Astrocyte of the cerebellum (primary cell): ENCODE measurements around the gene NAALADL1.

Experiments
- DNase-seq: peaks from one replicate; pipeline ENCODE4 v3.0.0-alpha.2; 2011; ENCODE audit warnings: low read depth
- H3K4me3 ChIP-seq: 2 replicates; pipeline ENCODE4 v1.5.1; 2011; ENCODE audit warnings: mild to moderate bottlenecking, low read depth, low read length, moderate library complexity
- in situ Hi-C: cut with HindIII; loops from 2 replicates; pipeline ENCODE4 v1.10.0; 2017; ENCODE audit warnings: low sequenced_read_pairs
- TF ChIP-seq, protein P1 (sequence below): IDR thresholded peaks from 2 replicates; pipeline ENCODE4 v1.5.1; 2012; ENCODE audit warnings: low read length, low read depth, moderate library complexity, mild to moderate bottlenecking; ENCODE audit errors: missing control alignments

Gene NAALADL1

DNA sequence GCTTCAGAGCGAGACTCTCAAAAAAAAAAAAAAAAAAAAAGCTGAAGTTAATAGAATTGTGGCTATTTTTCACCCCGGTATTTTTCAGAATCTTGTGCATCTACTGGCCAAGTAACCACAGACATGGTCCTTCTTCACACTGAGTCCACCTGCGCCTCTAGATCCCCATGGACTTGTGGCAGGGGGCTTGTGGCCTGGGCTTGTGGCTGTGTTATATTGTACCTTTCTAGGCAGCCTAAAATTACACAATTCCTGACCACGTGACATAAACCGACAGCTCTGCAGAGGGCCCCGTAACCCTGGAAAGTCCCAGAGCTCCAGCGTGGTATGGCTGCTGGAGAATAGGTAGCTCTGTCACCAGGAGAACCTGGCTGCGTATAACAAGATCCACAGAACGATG, 10.9 kb upstream of the NAALADL1 start:
- no peak for DNase-seq
- in situ Hi-C loops, result no loop called here
- TF ChIP-seq, protein P1, sequence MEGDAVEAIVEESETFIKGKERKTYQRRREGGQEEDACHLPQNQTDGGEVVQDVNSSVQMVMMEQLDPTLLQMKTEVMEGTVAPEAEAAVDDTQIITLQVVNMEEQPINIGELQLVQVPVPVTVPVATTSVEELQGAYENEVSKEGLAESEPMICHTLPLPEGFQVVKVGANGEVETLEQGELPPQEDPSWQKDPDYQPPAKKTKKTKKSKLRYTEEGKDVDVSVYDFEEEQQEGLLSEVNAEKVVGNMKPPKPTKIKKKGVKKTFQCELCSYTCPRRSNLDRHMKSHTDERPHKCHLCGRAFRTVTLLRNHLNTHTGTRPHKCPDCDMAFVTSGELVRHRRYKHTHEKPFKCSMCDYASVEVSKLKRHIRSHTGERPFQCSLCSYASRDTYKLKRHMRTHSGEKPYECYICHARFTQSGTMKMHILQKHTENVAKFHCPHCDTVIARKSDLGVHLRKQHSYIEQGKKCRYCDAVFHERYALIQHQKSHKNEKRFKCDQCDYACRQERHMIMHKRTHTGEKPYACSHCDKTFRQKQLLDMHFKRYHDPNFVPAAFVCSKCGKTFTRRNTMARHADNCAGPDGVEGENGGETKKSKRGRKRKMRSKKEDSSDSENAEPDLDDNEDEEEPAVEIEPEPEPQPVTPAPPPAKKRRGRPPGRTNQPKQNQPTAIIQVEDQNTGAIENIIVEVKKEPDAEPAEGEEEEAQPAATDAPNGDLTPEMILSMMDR, result no peak

DNA sequence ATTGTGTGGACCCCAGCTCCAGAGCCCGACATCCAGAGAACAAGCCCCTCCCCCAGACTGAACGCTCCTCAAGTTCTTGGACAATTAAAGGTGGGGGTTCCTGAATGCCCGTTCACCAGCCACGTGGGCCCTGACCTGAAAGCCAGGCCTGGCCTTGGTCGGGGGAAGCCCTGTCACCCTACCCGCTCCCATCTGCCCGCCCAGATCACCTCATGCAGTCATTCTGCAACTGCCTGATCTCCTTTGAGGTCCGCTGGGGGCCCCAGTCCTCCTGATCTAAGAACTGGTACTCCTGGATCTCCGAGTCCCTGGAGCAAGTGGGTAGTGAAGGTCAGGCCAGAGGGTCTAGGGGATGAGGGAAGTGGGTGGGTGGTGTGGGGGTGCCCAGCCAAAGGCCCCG, 9.1 kb upstream of the NAALADL1 start:
- TF ChIP-seq, protein P1, result no peak
- in situ Hi-C loops, result no loop called here
- DNase-seq, result no peak
- H3K4me3 ChIP-seq, result no peak overlapping the region

More for the DNA sequence above, 10.9 kb upstream of the NAALADL1 start:
- H3K4me3 ChIP-seq, result no peak overlapping the region

DNA sequence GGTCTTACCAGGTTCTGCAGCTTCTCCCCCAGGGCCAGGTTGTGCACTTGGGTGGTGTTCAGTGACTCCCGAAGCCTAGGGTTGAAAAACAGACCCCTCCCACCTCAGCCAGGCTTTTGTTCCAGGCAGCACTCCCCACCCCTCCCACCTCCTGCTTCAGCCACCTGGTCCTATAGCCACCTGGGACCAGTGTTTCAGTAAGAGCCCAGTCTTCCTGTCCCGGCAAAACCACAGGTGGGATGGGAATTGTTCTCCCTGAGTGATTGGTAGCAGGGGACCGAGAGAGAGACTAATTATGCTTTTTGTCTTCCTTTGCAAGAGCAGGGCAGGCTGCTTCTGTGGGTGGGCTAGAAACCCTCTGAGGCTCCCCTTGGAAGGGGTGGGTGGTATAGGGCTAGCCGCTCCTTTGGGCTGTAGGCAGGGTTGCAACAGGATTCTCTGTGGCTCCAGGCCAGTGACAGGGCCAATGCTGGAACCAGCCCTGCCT, 8.5 kb upstream of the NAALADL1 start:
- TF ChIP-seq, protein P1, result no peak
- in situ Hi-C loops, result no loop called here
- no peak overlapping the region for H3K4me3 ChIP-seq
- no peak for DNase-seq

DNA sequence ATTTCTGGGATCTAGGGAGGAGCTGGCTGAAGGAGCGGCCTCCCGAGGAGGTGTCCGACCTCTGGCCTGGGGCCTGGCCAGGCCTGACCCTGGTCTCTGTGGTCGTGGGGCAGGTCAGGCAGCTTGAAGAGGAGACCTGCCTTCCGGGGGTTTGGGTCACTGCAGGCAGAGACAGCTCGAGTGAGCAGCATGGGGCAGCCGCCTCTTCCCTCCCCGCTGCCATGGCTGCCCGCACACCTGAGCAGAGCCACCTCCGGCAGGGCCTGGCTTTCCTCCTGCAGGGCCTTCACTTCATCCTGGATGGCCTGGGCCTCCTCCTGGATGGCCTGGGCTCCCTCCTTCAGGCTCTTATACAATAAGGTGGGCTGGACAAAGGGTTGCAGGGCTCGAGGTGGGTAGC, 8.0 kb upstream of the NAALADL1 start:
- in situ Hi-C loops, result no loop called here
- TF ChIP-seq, protein P1, result no peak

DNA sequence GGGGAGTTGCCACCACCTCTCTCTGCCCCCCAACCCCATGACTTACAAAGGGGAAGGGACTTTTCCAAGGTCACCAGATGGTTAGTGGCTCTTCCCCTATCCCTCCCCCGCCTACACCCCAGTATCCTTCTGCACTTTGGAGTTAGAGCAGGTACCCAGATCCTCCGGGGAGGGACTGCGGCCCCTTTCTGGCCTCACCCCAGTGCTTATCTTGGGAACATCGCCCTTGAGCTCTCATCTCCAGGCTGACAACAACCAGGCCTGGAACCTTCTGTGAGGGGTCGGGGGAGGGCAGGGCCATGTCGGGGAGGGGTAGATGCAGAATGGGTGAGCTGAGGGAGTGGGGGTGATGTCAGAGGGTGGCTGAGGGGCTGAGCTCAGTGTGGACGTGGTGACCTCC, 7.5 kb upstream of the NAALADL1 start:
- TF ChIP-seq, protein P1, result no peak
- DNase-seq, result no peak
- in situ Hi-C loops, result no loop called here
- no peak overlapping the region for H3K4me3 ChIP-seq

More for the DNA sequence above, 8.0 kb upstream of the NAALADL1 start:
- no peak for DNase-seq
- H3K4me3 ChIP-seq, result no peak overlapping the region

DNA sequence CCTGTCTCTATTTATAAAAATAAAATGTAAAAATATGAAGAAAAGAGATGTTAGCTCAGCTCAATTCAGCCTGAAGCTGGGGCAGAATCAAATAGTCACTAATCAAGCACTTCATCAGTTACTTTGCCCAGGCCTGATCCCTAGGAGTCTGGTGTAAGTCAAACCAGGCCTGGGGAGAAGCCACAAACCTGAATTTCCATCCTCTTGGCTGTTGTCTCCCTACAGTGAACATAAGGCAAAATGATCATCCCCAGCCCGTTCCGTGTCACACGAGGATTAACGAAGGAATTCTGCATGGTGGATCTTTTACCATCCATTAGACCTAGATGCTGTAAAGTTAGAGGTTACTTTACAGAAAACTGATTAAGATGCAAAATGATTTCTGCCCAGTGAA, 6.5 kb upstream of the NAALADL1 start:
- no peak for DNase-seq
- TF ChIP-seq, protein P1, result no peak
- H3K4me3 ChIP-seq, result no peak overlapping the region
- in situ Hi-C loops, result no loop called here

DNA sequence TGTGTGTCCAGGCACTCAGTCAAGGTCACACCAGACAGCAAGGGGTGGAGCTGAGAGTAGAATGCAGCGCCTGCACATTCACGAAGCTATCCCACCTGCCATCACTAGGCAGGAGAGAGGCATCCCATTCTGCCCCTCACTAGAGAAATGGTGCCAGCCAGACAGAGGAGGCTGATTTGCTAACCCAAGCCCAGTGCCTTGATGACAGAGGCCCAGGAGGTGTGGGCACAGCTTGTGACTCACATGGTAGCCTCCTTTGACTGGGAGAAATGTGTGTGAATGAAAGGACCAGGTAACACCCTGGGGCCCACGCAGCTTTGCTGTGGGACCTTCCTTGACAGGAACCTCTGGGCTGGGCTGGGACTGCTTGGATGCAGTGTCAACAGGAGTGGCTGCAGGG, 5.2 kb upstream of the NAALADL1 start:
- TF ChIP-seq, protein P1, result no peak
- DNase-seq, result no peak
- H3K4me3 ChIP-seq, result no peak overlapping the region
- in situ Hi-C loops, result no loop called here
